Liver (tissue), 3 donors: ENCODE measurements around the gene BMP6.

Experiments used
- FOXA2 ChIP-seq: IDR thresholded peaks from 2 replicates; pipeline ENCODE4 v1.6.1; 2016; ENCODE audit warnings: antibody characterized with exemption
- GABPA ChIP-seq, 2 donors: IDR thresholded peaks in 1 of 2; conservative IDR thresholded peaks in 1 of 2; 2 replicates each; pipeline ENCODE4 v1.6.1; 2016; ENCODE audit warnings: antibody characterized with exemption in 2 of 2, mild to moderate bottlenecking in 1 of 2, moderate library complexity in 1 of 2
- MAX ChIP-seq: IDR thresholded peaks from 2 replicates; pipeline ENCODE4 v1.6.1; 2016; ENCODE audit warnings: antibody characterized with exemption
- RAD21 ChIP-seq, 2 donors: IDR thresholded peaks; 2 replicates each; pipeline ENCODE4 v1.6.1; 2016; ENCODE audit warnings: antibody characterized with exemption in 2 of 2, mild to moderate bottlenecking in 2 of 2
- REST ChIP-seq: IDR thresholded peaks from 2 replicates; pipeline ENCODE4 v1.6.1; 2016; ENCODE audit warnings: antibody characterized with exemption, mild to moderate bottlenecking
- SP1 ChIP-seq: IDR thresholded peaks from 2 replicates; pipeline ENCODE4 v1.6.1; 2018; ENCODE audit warnings: antibody characterized with exemption, mild to moderate bottlenecking
- TAF1 ChIP-seq: conservative IDR thresholded peaks from 2 replicates; pipeline ENCODE4 v1.6.1; 2016; ENCODE audit warnings: antibody characterized with exemption, mild to moderate bottlenecking
- YY1 ChIP-seq: IDR thresholded peaks from 2 replicates; pipeline ENCODE4 v1.6.1; 2016; ENCODE audit warnings: antibody characterized with exemption, mild to moderate bottlenecking
- ZBTB33 ChIP-seq: IDR thresholded peaks from 2 replicates; pipeline ENCODE4 v1.6.1; 2016; ENCODE audit warnings: antibody characterized with exemption
- TF ChIP-seq, protein P1 (sequence below): fragments of 150-350 bp; IDR thresholded peaks from 2 replicates; pipeline ENCODE4 v1.5.1; 2017; ENCODE audit warnings: improper control_type of control experiment, low read depth, low read length; ENCODE audit not compliant: missing input control
- donor health status: healthy.
- donor health status: healthy.

DNA sequence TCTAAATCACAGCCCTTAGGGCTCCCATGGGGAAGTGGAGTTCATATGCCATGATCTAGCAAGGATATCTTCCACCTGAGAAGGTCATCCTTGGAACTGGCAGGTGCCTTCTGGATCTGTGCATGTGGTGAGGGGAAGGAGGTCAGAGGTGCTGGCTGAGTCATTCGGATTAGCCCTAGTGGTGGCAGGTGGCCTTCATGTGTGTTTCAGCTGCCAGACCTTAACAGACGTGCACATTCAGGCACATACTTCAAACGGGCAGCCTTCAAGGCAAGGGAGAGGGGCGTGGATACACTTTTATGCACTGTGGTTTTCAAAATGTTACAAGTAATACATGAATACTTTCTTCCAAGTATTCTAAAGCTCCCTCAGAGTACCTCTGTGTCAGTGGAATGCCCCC, 51.2 kb downstream of the BMP6 start:
- no peak for TF ChIP-seq SP1
- TF ChIP-seq, protein P1, sequence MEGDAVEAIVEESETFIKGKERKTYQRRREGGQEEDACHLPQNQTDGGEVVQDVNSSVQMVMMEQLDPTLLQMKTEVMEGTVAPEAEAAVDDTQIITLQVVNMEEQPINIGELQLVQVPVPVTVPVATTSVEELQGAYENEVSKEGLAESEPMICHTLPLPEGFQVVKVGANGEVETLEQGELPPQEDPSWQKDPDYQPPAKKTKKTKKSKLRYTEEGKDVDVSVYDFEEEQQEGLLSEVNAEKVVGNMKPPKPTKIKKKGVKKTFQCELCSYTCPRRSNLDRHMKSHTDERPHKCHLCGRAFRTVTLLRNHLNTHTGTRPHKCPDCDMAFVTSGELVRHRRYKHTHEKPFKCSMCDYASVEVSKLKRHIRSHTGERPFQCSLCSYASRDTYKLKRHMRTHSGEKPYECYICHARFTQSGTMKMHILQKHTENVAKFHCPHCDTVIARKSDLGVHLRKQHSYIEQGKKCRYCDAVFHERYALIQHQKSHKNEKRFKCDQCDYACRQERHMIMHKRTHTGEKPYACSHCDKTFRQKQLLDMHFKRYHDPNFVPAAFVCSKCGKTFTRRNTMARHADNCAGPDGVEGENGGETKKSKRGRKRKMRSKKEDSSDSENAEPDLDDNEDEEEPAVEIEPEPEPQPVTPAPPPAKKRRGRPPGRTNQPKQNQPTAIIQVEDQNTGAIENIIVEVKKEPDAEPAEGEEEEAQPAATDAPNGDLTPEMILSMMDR: no peak
- no peak for TF ChIP-seq MAX
- no peak for TF ChIP-seq GABPA (IDR thresholded peaks at IDR 0.05 in 1 of 2, conservative IDR thresholded peaks at IDR 0.05 in 1 of 2)
- TF ChIP-seq RAD21 (IDR thresholded peaks at IDR 0.05): no peak
- no peak for TF ChIP-seq YY1
- no peak for TF ChIP-seq REST
- no peak for TF ChIP-seq ZBTB33
- TF ChIP-seq TAF1: no peak
- no peak for TF ChIP-seq FOXA2
